ENCODE measurements around the gene RIPOR3.
A peak's percentile ranks its signal among the peaks of the same experiment; 100 is the strongest.
"Not testable (repeated sequence)": the region's sequence is repeated elsewhere in the genome, so short reads cannot be mapped to it uniquely, and the experiment has no call there.

RIPOR3 gene

DNA sequence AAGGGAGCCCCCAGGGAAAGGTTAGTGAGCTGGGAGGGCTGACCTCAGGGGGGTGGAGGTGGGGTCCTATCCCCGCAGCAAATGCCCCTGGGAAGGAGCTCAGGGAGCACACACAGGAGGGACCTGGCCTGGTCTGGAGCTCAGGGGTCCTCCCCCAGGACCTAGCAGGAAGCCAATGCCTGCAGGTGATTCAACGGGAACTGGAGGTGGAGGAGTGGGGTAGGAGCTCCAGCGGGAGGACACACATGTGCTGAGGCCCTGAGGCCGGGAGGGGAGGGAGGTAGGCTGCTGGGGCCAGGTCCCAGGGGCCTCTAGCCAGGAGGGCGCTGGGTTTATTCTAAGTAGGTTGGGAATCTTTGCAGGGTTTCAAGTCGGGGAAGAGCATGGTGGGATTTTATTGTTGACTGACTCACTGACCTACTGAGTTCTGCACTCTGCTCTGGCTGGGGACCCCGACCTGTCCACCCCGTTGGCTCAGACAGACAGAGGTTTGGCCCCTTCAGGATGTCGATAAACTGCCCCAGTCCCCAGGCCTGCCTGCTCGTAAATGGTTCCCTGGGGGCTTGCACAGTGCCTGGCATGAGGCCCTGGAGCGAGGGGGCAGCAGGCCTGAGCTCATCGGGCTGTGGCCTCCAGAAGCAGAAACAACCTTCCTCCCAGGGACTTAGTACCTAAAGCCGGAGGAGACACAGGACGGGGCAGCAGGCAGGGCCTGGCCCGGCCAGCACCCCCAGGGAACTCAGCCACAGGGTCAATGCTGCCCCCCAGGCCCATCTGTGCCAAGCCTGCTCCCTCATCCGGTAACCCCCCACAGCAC lies 62.3 kb downstream of the RIPOR3 start:
- no peak for DNase-seq

GRCh38 chr20:50628332-50628731 lies 63.0 kb downstream of the RIPOR3 start:
- peak; percentile 25 for DNase-seq

DNA sequence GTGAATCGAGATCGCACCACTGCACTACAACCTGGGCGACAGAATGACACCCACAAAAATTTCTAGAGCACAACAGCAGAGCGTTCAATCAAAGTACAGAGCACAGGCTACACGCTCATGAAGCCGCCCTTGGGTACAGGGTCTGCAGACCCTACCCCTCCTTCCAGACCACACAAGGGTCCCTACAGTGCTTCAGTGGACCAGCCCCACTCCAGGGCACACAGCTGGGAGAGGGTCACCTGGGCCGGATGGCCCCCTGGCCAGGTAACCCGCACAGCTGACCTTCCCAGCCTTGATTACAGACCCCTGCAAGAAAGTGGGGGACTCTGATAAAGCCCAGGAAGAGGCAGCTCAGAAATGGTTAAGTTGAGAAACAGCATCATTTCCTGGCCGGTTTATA lies 63.6 kb downstream of the RIPOR3 start:
- DNase-seq = no peak

DNA sequence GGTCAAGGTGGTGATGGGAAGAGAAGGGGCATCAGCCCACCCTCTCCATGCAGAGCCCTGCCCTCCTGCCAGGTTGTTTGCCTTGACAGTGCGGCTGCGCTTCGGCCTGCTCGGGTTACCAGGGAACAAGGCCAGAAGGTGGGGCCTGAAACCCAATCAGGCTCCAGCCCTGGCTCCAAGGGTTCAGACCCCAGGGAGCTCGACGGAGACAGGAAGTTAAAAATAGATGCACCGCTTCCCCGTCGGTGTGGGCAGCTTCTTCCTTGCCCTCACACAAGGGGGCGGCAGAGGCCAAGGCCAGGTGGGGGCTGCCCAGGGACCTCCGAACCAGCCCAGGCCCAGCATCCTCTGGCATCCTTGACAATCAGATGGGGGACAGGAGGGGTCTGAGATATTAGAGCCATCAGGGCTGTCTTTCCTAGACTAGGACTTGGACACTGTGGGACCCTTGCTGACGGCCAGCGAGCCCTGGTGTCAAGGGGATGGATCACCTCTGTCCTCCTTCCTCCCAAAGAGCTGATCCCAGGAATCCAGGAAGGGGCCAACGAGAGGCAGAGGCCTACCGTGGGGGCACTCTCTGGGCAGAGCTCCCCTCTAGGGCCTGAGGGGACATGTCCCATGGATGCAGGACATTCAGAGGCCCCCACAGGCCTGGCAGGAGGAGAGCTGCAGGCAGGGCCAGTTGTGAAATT lies 65.2 kb downstream of the RIPOR3 start:
- DNase-seq = no peak

DNA sequence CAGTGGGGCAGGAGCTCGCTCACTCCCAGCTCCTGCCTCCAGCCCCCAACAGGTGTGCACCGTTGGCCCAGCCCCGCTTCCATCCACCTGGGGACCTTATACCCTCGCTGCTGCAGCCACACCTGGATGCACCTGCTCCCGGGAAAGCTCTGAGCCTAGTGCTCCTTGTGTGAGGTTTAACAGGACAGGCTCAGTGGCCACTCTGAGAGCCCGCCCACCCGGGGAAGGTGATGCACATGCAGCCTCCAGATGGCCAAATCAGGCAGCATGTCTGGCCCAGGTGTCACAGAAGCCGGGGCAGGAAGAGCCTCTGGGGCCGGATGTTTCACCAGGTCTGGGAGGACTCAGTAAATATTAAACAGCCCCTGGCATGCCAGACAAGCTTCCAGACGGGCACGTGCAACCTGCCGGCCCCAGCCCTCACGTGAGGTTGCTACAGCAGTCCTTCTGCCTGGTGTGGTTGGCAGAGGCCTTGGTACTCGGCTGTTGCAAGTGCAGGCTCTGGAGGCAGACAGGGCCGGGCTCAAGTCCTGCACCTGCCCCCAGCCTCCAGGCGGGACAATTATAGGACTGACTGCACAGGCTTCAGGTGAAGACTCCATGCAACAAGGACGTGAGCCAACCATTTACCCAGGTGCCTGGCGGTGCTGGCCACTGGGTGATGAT lies 66.9 kb downstream of the RIPOR3 start:
- DNase-seq = peak; percentile 88

DNA sequence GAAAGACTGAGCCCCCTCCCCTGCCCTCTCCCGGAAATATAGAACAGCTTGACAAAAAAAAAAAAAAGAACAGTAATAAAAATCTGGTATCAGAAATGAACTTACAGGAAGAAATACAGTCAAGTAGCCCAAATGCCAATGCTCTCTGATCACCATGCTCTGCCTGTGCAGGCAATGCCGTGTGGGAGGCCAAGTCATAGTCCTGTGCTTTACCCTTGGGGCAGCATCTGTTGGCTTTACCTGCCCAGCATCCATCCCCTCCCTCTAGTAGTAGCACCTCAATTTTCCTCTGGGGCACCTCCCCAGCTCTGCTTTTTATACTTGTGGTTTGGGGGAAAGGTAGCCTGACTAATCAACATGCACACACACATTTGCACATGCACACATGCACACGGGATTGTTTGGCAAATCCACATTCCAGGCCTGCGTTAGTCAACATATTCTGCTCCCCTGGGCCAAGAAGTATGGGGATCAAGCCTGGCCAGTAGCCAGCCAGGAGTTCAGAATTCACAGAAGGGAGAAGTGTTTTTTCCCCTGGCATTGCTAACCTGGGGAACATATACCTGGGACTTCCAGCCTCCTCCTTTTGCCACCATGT lies 70.2 kb downstream of the RIPOR3 start:
- no peak for DNase-seq

DNA sequence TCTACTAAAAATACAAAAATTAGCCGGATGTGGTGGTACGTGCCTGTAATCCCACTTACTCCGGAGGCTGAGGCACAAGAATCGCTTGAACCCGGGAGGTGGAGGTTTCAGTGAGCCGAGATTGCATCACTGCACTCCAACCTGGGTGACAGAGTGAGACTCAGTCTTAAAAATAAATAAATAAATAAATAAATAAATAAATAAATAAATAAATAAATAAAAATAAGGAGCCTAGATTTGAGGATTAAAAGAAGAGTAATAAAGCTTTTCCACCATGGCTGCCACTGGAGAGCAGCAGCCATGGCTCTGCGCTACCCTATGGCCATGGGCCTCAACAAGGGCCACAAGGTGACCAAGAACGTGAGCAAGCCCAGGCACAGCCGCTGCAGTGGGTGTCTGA lies 70.9 kb downstream of the RIPOR3 start:
- DNase-seq = not testable (repeated sequence)

- no peak for DNase-seq
These were observed 72.8 kb downstream of the RIPOR3 start for GRCh38 chr20:50618537-50618936.

- DNase-seq = no peak
These were observed 74.3 kb downstream of the RIPOR3 start for GRCh38 chr20:50617022-50617421.

DNA sequence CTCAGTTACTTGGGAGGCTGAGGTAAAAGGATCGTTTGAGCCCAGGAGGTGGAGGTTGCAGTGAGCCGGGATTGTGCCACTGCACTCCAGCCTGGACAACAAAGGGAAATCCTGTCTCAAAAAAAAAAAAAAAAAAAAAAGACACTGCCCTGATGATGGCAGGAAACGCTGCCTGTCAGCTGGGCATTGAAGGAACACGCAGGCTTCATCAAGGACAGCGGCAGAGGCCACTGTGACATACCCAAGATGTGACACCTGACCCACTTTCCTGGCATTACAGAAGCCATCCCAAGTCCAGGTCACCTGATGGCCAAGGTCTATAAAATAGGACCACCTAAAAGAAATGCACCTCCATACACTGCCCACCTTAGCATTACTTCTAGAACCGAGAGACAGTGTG lies 75.9 kb downstream of the RIPOR3 start:
- DNase-seq = no peak

DNA sequence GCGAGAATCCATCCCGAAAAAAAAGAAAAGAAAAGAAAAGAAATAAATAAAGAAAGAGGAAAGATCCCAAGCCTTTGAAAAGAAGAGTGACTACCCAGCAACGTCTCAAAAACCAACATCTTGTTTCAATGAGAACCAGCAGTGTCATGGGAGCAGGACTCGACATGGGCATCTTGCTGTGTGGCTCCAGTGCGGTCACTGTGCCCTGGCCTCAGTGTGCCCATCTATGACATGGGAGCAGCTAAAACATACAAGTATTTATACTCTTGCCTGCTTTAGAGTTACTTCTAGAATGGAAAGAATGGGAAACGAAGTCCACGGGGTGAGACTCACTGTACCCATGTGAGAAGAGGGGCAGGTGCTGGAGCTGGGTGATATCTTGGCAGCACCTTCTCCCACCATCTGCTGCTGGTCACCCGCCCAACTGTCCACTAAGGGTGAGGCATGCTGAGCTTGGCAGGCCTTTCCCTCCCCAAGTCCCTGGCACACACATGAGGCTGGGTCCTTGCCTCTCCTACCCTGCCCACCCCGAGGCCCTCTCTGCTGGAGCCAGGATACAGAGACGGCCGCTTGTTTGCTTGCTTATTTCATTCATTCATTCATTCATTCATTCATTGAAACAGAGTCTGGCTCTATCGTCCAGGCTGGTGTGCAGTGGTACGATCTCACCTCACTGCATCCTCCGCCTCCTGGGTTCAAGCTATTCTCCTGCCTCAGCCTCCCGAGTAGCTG lies 77.7 kb downstream of the RIPOR3 start:
- DNase-seq = no peak

- DNase-seq = no peak
These were observed 80.1 kb downstream of the RIPOR3 start for GRCh38 chr20:50611128-50611810.

- DNase-seq = no peak
These were observed 81.1 kb downstream of the RIPOR3 start for GRCh38 chr20:50610212-50610718.

GRCh38 chr20:50609438-50609989 lies 81.8 kb downstream of the RIPOR3 start:
- DNase-seq = no peak

- no peak for DNase-seq
These were observed 82.6 kb downstream of the RIPOR3 start for GRCh38 chr20:50608750-50609104.

- no peak for DNase-seq
These were observed 83.2 kb downstream of the RIPOR3 start for GRCh38 chr20:50607850-50608749.

DNA sequence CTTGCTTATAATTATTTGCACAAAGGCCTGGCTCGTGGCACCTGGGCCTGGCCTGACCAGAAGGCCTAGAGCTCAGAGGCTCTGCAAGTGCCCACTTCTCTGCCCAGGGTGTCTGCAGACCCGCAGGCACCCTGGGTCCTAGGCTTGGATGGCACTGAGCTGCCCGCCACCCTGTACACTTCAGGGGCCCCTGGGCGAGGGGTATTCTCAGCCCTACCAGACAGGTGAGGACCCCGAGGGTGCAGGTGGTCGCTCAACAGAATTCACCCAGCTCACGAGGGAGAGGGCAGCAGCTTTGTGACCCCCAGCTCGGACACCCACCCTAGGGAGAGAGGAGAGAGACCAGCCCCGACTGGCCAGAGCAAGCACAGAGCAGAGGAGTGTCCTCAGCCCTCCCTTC lies 83.9 kb downstream of the RIPOR3 start:
- no peak for DNase-seq

GRCh38 chr20:50605136-50605535 lies 86.2 kb downstream of the RIPOR3 start:
- DNase-seq = no peak

GRCh38 chr20:50604451-50604850 lies 86.9 kb downstream of the RIPOR3 start:
- no peak for DNase-seq

GRCh38 chr20:50602432-50603088 lies 88.8 kb downstream of the RIPOR3 start:
- DNase-seq = no peak
